ENCODE data around the gene SBDS.
"Not testable (repeated sequence)": the region's sequence is repeated elsewhere in the genome, so short reads cannot be mapped to it uniquely, and the experiment has no call there.

The SBDS gene

GRCh38 chr7:66994691-66995049 lies 716 bp downstream of the SBDS start:
- DNase-seq (ENCODE audit: low read depth), result peak; percentile 20

GRCh38 chr7:66994051-66994450 lies 1.3 kb downstream of the SBDS start:
- DNase-seq (ENCODE audit: low read depth), result not testable (repeated sequence)

GRCh38 chr7:66989552-66989951 lies 5.8 kb downstream of the SBDS start:
- not testable (repeated sequence) for DNase-seq (ENCODE audit: low read depth)

GRCh38 chr7:66980336-66980735 lies 15.1 kb downstream of the SBDS start:
- not testable (repeated sequence) for DNase-seq (ENCODE audit: low read depth)

- DNase-seq (ENCODE audit: low read depth), result not testable (repeated sequence)
These were observed 16.4 kb downstream of the SBDS start for GRCh38 chr7:66979013-66979412.

GRCh38 chr7:66978312-66978711 lies 17.1 kb downstream of the SBDS start:
- DNase-seq (ENCODE audit: low read depth), result not testable (repeated sequence)

- DNase-seq (ENCODE audit: low read depth), result no peak
These were observed 20.3 kb downstream of the SBDS start for GRCh38 chr7:66974986-66975590.

GRCh38 chr7:66970310-66970709 lies 25.1 kb downstream of the SBDS start:
- DNase-seq (ENCODE audit: low read depth), result no peak

GRCh38 chr7:66969001-66969400 lies 26.4 kb downstream of the SBDS start:
- DNase-seq (ENCODE audit: low read depth), result not testable (repeated sequence)

- DNase-seq (ENCODE audit: low read depth), result no peak
These were observed 28.4 kb downstream of the SBDS start for GRCh38 chr7:66967029-66967428.

GRCh38 chr7:66964411-66964810 lies 31.0 kb downstream of the SBDS start:
- no peak for DNase-seq (ENCODE audit: low read depth)

- DNase-seq (ENCODE audit: low read depth), result no peak
These were observed 34.3 kb downstream of the SBDS start for GRCh38 chr7:66961096-66961495.

GRCh38 chr7:66960192-66960591 lies 35.2 kb downstream of the SBDS start:
- no peak for DNase-seq (ENCODE audit: low read depth)

- no peak for DNase-seq (ENCODE audit: low read depth)
These were observed 36.6 kb downstream of the SBDS start for GRCh38 chr7:66958538-66959350.

GRCh38 chr7:66957595-66958290 lies 37.6 kb downstream of the SBDS start:
- no peak for DNase-seq (ENCODE audit: low read depth)

GRCh38 chr7:66953044-66953427 lies 42.4 kb downstream of the SBDS start:
- no peak for DNase-seq (ENCODE audit: low read depth)

GRCh38 chr7:66952343-66953043 lies 42.9 kb downstream of the SBDS start:
- DNase-seq (ENCODE audit: low read depth), result no peak

GRCh38 chr7:66950763-66951162 lies 44.6 kb downstream of the SBDS start:
- DNase-seq (ENCODE audit: low read depth), result no peak

- DNase-seq (ENCODE audit: low read depth), result no peak
These were observed 45.1 kb downstream of the SBDS start for GRCh38 chr7:66950311-66950710.

- no peak for DNase-seq (ENCODE audit: low read depth)
These were observed 46.8 kb downstream of the SBDS start for GRCh38 chr7:66948480-66949109.

- DNase-seq (ENCODE audit: low read depth), result no peak
These were observed 48.8 kb downstream of the SBDS start for GRCh38 chr7:66946545-66946944.

GRCh38 chr7:66939325-66939724 lies 56.1 kb downstream of the SBDS start:
- DNase-seq (ENCODE audit: low read depth), result no peak

All from stimulated activated CD8-positive, alpha-beta memory T cell treated with anti-CD3 and anti-CD28 coated beads, Interleukin-12 subunit alpha, Interleukin-12 subunit beta, amount 100 ng/mL, for 1 hour (primary cell).